NCI-H1105 treated with DMSO at 0.1 percent for 48 hours (cell line): ENCODE data around the gene UGT1A4.
"Not testable (repeated sequence)": the region's sequence is repeated elsewhere in the genome, so short reads cannot be mapped to it uniquely, and the experiment has no call there.

Source experiments
- DNase-seq: peaks from one replicate; lab custom pipeline; 2025; lab: John Stamatoyannopoulos, UW

Gene UGT1A4

DNA sequence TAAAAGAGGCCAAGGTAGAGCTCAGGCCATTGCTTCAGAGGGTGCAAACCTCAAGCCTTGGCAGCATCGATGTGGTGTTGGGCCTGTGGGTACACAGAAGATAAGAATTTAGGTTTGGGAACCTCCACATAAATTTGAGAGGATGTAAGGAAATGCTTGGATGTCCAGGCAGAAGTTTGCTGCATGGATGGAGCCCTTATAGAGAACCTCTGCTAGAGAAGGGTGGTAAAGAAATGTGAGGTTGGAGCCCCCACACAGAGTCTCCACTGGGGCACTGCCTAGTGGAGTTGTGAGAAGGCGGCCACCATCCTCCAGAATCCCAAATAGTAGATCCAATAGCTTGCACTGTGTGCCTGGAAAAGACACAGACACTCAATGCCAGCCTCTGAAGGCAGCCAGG lies 32.2 kb downstream of the UGT1A4 start:
- DNase-seq: not testable (repeated sequence)

DNA sequence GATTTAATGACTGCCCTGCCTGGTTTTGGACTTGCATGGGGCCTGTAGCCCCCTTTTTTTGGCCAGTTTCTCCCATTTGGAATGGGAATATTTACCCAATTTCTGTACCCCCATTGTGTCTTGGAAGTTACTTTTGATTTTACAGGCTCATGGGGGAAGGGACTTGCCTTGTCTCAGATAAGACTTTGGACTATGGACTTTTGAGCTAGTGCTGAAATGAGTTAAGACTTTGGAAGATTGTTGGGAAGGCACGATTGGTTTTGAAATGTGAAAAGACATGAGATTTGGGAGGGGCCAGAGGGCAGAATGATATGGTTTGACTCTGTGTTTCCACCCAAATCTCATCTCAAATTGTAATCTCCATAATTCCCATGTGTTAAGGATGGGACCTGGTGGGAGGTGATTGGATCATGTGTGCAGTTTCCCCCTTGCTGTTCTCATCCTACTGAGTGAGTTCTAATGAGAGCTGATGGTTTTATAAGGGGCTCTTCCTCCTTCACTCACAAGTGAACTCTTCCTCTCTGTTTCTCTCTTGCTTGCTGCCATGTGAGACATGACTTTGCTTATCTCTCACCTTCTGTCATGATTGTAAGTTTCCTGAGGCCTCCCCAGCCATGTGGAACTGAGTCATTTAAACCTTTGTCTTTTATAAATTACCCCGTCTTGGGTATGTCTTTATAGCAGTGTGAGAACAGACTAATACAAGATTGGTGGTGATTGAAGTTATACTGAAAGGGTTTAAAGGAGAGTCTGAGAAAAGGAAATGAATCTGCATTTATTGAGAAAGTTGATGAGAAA lies 32.9 kb downstream of the UGT1A4 start:
- not testable (repeated sequence) for DNase-seq

DNA sequence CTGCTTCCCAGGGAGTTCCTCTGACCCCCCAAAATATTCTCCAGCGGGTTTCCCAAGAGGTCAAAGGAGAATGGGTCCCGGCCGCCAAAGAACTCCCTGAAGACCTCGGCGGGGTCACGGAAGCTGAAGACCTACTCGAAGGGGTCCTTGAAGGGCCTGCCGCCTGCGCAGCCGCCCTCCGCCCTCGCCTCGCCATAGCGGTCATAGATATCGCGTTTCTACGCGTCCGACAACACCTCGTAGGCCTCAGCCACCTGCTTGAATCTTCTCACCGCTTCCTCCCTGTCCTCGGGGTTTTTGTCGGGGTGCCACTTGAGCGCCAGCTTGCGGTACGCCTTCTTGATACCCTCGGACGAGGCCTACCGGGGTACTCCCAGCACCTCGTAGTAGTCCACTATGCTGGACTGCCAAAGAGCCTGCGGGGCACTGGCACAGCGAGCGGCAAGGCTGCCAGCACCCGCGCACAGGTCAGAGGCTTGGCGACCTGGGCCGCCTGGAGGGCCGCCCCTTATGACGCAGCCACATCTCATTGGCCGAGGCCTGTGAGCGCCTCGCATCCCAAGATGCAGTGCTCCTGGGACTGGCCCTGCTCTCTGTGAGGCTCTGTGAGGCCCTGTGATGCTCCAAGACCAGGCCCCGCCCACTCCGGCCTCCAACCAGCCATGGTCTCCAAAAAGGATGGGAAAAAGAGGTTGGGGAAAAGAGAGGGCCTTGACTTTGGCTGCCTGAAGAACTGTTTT lies 36.5 kb downstream of the UGT1A4 start:
- no peak for DNase-seq

DNA sequence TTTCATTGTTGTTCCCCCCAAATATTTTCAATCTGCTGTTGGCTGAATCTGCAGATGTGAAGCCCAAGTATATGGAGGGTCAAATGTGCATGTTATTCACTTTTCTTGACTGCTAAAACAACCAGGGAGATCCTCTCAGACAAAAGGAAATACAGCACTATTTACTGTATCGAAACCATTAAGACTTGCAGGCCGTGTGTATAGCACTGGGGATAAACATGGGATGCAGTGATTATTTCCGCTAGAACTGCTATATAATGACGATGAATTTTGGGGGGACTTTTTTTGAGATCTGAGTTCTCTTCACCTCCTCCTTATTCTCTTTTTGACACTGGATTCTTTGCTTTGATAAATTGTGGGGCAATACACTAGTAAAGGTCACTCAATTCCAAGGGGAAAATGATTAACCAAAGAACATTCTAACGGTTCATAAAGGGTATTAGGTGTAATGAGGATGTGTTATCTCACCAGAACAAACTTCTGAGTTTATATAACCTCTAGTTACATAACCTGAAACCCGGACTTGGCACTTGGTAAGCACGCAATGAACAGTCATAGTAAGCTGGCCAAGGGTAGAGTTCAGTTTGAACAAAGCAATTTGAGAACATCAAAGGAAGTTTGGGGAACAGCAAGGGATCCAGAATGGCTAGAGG lies 38.0 kb downstream of the UGT1A4 start:
- no peak for DNase-seq

DNA sequence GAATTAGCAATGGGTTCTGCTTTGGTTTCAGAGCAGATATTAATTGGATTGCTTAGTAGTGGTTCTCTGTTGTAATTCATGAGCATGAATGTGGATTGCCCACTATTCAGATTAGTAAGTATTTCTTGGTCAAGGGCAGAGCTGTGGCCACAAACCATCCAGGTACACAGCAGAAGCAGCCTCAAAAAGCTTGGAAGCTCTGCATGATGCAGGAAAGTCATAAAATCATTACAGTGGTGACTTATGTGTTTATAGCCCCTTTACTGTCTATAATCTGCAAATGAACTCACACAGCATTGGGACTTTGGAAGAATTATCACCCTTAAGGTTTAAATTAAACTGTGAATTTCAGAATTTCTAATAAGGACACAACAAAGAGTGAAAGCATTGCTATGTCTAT lies 39.6 kb downstream of the UGT1A4 start:
- DNase-seq: no peak

DNA sequence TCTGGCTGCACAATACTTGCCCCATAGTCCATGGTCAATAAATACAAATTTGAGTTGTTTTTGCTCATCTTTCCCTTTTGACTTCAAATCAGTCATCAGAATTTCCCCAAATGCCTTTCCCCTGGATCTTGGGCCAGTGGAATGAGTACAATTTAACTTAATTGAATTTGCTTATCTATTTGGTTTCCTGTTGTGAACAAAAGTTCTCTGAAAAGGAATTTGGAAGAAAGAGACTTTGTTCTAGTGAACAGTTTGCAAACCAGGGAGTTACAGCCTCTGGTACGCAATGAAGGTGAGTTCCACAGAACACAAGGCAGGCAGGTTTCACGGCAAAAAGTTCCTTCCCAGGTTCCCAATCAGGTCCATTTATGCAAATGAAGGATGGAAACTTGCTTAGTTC lies 40.3 kb downstream of the UGT1A4 start:
- DNase-seq: no peak

DNA sequence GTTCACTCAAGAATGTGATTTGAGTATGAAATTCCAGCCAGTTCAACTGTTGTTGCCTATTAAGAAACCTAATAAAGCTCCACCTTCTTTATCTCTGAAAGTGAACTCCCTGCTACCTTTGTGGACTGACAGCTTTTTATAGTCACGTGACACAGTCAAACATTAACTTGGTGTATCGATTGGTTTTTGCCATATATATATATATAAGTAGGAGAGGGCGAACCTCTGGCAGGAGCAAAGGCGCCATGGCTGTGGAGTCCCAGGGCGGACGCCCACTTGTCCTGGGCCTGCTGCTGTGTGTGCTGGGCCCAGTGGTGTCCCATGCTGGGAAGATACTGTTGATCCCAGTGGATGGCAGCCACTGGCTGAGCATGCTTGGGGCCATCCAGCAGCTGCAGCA lies 41.5 kb downstream of the UGT1A4 start, which contains the start of gene UGT1A1:
Gene UGT1A1 (plus strand): TSS at position 228 of the 400 bp plus-strand sequence. CDS start 18 bp downstream, at position 246.
- DNase-seq: no peak

DNA sequence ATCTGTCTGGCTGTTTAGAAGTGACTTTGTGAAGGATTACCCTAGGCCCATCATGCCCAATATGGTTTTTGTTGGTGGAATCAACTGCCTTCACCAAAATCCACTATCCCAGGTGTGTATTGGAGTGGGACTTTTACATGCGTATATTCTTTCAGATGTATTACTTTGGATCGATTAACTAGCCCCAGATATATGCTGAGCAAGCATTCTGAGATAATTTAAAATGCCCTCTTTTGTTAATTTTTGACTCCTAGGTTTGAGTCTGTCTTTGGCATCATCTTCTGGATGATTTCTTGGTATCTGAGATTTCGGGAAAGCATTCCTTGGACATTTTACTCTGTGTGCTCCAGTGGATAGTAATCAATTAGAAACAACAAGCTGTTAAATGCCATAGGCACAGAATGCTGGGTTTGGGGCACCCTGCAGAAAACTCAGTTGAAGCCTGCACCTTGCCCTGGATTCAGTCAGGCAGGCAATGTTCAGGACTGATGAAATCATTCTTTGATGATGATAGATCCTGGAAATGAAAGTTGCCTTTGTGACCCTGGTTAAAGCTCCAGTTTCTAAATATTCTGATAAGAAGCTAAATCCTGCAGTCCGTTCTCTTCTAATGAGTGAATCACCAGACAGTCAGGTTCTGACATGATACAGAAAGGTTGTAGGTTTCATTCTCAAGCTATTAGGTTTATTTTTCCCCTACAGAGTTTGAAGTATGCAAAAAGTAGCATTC lies 42.7 kb downstream of the UGT1A4 start:
- no peak for DNase-seq

DNA sequence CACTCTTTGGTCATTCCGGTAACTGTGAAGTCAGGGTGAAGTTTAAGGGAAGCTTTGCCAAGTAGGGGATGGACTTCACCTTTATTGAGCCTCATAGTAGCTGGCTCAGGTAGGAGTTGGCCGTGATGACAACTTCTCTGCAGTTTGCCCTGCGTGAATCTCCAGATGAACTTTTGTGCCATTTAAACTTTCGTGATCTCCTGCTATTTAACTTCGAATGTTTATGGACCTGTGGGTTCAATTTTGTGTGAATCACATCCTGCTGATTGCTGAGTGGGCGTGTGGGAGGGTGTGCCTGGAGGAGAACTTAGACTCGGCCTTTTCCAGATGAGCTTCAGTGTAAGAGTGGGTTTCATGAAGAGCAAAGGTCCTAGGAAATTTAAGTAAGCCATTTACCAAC lies 45.7 kb downstream of the UGT1A4 start:
- DNase-seq: no peak

DNA sequence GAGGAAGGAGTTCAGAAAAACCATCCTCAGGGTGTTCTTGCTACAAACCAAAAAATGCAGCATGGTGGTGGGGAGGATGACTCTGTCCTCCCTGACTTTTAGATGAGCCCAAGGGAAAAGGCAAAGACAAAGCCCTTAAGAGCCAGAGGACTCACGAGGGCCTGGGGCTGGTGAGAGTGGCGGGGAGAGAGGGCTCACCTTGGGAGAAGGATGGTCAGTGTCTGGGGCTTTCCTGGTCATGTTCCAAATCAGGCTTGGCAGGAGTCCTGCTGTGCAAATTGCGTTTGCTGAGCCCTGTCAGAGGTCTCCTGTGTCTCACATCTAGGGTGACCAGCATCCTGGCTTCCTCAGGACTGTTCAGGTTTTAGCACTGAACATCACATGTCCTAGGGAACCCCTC lies 46.2 kb downstream of the UGT1A4 start:
- DNase-seq: no peak

DNA sequence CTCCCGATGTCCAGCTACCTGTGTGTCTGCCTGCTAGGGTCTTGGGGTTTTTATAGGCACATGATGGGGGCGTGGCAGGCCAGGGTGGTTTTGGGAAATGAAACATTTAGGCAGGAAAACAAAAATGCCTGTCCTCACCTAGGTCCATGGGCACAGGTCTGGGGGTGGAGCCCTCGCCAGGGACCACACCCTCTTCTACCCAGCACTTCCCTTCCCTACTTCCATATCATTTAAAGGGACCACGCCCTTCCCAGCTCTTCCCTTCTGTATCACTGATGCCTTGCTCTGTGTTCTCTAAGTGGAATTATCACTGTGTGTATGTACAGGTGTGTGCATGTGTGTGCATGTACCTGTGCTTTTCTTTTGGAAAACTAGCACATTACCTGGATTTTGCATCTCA lies 47.9 kb downstream of the UGT1A4 start:
- DNase-seq: no peak

DNA sequence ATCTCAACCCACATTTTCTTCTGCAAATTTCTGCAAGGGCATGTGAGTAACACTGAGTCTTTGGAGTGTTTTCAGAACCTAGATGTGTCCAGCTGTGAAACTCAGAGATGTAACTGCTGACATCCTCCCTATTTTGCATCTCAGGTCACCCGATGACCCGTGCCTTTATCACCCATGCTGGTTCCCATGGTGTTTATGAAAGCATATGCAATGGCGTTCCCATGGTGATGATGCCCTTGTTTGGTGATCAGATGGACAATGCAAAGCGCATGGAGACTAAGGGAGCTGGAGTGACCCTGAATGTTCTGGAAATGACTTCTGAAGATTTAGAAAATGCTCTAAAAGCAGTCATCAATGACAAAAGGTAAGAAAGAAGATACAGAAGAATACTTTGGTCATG lies 49.5 kb downstream of the UGT1A4 start:
- DNase-seq: no peak

DNA sequence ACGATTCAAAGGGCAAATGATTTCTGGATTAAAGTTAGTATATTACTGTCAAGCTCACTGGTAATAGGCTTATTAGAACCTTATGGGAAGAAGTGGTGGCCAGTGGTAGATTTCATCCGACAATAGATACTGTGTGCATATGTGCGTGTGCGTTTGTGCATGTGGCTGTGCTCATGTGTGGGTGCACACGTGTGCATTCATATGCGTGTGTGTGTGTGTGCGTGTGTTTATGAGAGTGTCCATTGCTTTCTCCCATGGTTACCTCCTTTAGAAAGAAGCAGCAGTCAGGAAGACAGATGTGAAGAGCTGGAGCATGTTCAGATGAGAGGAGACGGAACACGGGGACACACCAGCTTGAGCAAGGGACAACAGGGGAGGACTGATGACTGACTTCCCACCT lies 50.7 kb downstream of the UGT1A4 start:
- no peak for DNase-seq

DNA sequence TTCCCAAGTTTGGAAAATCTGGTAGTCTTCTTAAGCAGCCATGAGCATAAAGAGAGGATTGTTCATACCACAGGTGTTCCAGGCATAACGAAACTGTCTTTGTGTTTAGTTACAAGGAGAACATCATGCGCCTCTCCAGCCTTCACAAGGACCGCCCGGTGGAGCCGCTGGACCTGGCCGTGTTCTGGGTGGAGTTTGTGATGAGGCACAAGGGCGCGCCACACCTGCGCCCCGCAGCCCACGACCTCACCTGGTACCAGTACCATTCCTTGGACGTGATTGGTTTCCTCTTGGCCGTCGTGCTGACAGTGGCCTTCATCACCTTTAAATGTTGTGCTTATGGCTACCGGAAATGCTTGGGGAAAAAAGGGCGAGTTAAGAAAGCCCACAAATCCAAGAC lies 53.6 kb downstream of the UGT1A4 start:
- no peak for DNase-seq

DNA sequence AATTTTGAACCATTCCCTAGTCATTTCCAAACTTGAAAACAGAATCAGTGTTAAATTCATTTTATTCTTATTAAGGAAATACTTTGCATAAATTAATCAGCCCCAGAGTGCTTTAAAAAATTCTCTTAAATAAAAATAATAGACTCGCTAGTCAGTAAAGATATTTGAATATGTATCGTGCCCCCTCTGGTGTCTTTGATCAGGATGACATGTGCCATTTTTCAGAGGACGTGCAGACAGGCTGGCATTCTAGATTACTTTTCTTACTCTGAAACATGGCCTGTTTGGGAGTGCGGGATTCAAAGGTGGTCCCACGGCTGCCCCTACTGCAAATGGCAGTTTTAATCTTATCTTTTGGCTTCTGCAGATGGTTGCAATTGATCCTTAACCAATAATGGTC lies 54.0 kb downstream of the UGT1A4 start:
- DNase-seq: no peak

DNA sequence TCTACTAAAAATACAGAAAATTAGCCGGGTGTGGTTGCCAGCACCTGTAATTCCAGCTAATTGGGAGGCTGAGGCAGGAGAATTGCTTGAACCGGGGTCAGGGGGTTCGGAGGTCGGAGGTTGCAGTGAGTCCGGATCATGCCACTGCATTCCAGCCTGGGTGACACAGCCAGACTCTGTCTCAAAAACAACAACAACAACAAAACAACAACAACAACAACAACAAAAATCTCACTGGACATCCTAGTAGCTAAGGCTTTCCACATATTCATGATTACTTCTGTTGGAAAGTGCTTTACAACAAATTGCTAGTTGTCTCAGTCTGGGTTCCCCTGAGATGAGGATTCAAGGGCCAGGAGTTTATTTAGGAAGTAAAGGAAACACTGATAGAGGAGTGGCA lies 55.3 kb downstream of the UGT1A4 start:
- DNase-seq: no peak

DNA sequence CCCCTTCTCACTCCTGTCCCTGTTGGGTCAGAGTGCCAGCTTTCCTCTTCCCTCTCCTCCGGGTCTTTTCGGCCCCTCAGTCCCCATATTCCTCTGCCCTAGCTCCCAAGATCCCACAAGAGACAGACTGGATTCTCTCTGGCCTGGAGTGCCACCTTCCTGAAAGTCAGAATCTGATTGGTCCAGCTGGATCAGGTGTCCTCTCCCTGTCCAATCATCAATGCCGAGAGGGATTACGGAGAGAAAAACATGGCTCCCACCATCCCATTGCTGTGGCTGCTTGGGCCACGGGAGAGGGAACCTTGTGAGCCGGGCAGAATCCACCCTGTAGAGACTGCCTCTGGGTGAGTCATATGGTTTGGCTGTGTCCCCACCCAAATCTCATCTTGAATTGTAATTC lies 56.9 kb downstream of the UGT1A4 start:
- DNase-seq: no peak

DNA sequence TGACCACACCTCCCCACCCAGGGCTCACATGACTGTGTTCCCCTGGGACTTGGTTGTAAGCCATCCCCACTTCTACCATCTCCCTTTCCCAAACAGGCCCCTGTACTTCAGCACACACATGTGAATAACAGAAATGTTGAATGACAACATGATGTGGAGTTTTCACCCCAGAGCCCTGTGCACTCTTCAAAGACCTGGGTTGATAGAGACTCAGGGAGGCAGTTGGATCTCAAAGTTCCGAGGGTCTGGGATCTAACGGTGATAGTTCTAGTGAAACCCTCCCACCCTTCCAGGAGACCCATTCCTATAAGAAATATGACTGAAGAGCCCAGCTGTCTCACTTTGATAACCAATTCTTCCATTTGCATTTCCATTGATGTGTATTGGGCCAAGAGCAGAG lies 59.5 kb downstream of the UGT1A4 start, which contains the start of gene MROH2A:
Gene MROH2A (plus strand): TSS at position 301 of the 400 bp plus-strand sequence. CDS start 1,029 bp downstream, outside the sequence.
- DNase-seq: no peak

DNA sequence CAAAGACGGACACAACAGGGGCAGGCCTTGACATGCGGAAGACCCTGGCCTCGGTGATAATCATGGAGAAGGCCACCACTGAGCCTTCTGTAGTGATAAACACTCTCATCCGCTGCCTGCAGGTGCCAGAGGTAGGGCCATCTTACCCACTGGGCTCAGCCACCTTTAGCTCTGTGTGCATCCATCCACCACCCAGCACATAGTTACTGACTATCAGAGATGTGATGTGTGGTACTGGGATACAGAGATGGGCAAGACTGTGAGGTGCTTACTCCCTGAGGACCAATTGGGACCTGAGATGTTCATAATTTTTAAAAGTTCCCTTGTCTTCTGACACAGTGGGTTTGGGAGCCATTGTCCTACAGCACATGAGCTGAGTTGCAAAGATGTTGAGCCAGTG lies 61.2 kb downstream of the UGT1A4 start:
- DNase-seq: no peak

DNA sequence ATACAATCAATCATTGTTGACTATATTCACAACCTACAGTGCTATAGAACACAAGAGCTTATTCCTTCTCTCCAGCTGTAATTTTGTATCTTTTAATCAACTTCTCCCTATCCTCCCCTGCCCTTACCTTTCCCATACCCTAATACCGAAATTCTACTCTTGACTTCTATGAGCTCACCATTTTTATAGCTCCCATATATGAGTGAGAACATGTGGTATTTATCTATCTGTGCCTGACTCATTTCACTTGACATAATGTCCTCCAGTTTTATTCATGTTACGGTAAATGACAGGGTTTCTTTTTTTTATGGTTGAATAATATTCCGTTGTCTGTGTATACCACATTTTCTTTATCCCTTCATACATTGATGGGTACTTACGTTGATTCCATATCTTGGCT lies 62.2 kb downstream of the UGT1A4 start:
- no peak for DNase-seq

DNA sequence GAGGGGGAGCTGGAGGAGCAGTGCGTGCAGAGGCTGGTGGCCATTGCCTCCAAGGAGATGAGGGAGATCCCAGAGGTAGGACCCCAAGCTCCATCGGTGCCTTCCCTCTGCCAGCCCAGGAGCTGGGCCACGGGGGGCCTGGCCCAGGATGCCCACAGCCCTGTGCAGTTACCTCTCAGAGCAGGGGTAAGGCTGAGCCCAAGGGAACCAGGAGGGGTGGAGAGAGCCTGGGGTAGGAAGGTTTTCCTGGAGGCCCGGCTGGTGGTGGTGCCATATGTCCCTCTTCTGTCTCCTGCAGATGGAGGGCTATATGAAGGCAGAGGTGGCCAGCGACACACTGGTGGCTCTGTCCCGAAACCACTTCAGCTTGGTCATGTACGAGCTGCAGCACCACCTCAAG lies 71.0 kb downstream of the UGT1A4 start:
- no peak for DNase-seq
